Mononuclear cell (primary cell): ENCODE results near the gene CTSF. TPM values are rescaled to one million over a fixed set of nuclear protein-coding genes. Genes with fewer than 3 reads are reported as not detected.

Experiments used
- H3K27me3 ChIP-seq: 2 replicates; pipeline ENCODE4 v1.6.0; 2011; ENCODE audit warnings: low read length, control low read depth; ENCODE audit not compliant: insufficient read depth
- H3K4me1 ChIP-seq: 2 replicates; pipeline ENCODE4 v1.5.1; 2011; ENCODE audit warnings: mild to moderate bottlenecking, low read length, control low read depth; ENCODE audit not compliant: insufficient read depth
- H3K4me3 ChIP-seq: 2 replicates; pipeline ENCODE4 v1.5.1; 2011; ENCODE audit warnings: mild to moderate bottlenecking, low read length, moderate library complexity
- H3K9me3 ChIP-seq: 2 replicates; pipeline ENCODE4 v1.5.1; 2011; ENCODE audit warnings: low read depth, mild to moderate bottlenecking, control low read depth, low read length
- total RNA-seq: library from RNA; depleted of rRNA; stranded (reverse); fragments of >200 nt; gene quantifications from one replicate; pipeline ENCODE4 v1.2.3, GENCODE V29; 2012

CTSF gene
- total RNA-seq, 1 donor, result 14.5 TPM

- Histone ChIP-seq H3K4me1 (peaks cover 14% of the 10 kb centered on the region), H3K4me3 (no peak overlapping the region), H3K9me3 (no peaks in the 10 kb centered on the region), H3K27me3 (peaks cover 9% of the 10 kb centered on the region)
Observed at GRCh38 chr11:66570079-66570849, 1.9 kb upstream of the CTSF start.

- no peak overlapping the region for H3K4me3 ChIP-seq
Observed at GRCh38 chr11:66569076-66569475, 670 bp upstream of the CTSF start.

GRCh38 chr11:66567787-66568123 is 651 bp downstream of the CTSF start:
- Histone ChIP-seq H3K4me1 (peaks cover 14% of the 10 kb centered on the region), H3K27me3 (peaks cover 9% of the 10 kb centered on the region), H3K9me3 (no peaks in the 10 kb centered on the region), H3K4me3 (peak overlapping the region; percentile 45)

More at GRCh38 chr11:66569076-66569475, 670 bp upstream of the CTSF start:
- Histone ChIP-seq H3K4me1 (peaks cover 14% of the 10 kb centered on the region), H3K27me3 (peaks cover 9% of the 10 kb centered on the region), H3K9me3 (no peaks in the 10 kb centered on the region)

GRCh38 chr11:66566221-66566620 is 2.2 kb downstream of the CTSF start:
- Histone ChIP-seq H3K27me3 (peaks cover 9% of the 10 kb centered on the region), H3K4me3 (no peak overlapping the region)

GRCh38 chr11:66564984-66565383 is 3.4 kb downstream of the CTSF start:
- H3K4me3 ChIP-seq, result no peak overlapping the region

More at GRCh38 chr11:66566221-66566620, 2.2 kb downstream of the CTSF start:
- peaks cover 14% of the 10 kb centered on the region for H3K4me1 ChIP-seq
- no peaks in the 10 kb centered on the region for H3K9me3 ChIP-seq

GRCh38 chr11:66564538-66564937 is 3.9 kb downstream of the CTSF start:
- Histone ChIP-seq H3K9me3 (no peaks in the 10 kb centered on the region), H3K27me3 (peaks cover 9% of the 10 kb centered on the region), H3K4me3 (no peak overlapping the region), H3K4me1 (peaks cover 14% of the 10 kb centered on the region)

More at GRCh38 chr11:66564984-66565383, 3.4 kb downstream of the CTSF start:
- Histone ChIP-seq H3K27me3 (peaks cover 9% of the 10 kb centered on the region), H3K9me3 (no peaks in the 10 kb centered on the region), H3K4me1 (peaks cover 14% of the 10 kb centered on the region)

GRCh38 chr11:66563832-66564231 is 4.6 kb downstream of the CTSF start:
- Histone ChIP-seq H3K9me3 (no peaks in the 10 kb centered on the region), H3K4me1 (peaks cover 15% of the 10 kb centered on the region), H3K4me3 (no peak overlapping the region), H3K27me3 (peaks cover 6% of the 10 kb centered on the region)

- Histone ChIP-seq H3K9me3 (no peaks in the 10 kb centered on the region), H3K27me3 (peaks cover 6% of the 10 kb centered on the region)
Observed at GRCh38 chr11:66562907-66563583, 5.4 kb downstream of the CTSF start.

GRCh38 chr11:66562275-66562674 is 6.1 kb downstream of the CTSF start:
- H3K27me3 ChIP-seq, result no peaks in the 10 kb centered on the region
- H3K9me3 ChIP-seq, result no peaks in the 10 kb centered on the region
- H3K4me1 ChIP-seq, result peaks cover 3% of the 10 kb centered on the region
- H3K4me3 ChIP-seq, result no peak overlapping the region

More at GRCh38 chr11:66562907-66563583, 5.4 kb downstream of the CTSF start:
- H3K4me1 ChIP-seq, result peaks cover 8% of the 10 kb centered on the region
- H3K4me3 ChIP-seq, result no peak overlapping the region

GRCh38 chr11:66561975-66562248 is 6.5 kb downstream of the CTSF start:
- no peaks in the 10 kb centered on the region for H3K9me3 ChIP-seq
- H3K27me3 ChIP-seq, result no peaks in the 10 kb centered on the region
- H3K4me1 ChIP-seq, result peaks cover 3% of the 10 kb centered on the region
- H3K4me3 ChIP-seq, result no peak overlapping the region

GRCh38 chr11:66561178-66561974 is 7.0 kb downstream of the CTSF start:
- no peak overlapping the region for H3K4me3 ChIP-seq
- H3K4me1 ChIP-seq, result peaks cover 3% of the 10 kb centered on the region
- H3K9me3 ChIP-seq, result no peaks in the 10 kb centered on the region
- no peaks in the 10 kb centered on the region for H3K27me3 ChIP-seq

GRCh38 chr11:66559866-66560676 is 8.3 kb downstream of the CTSF start:
- Histone ChIP-seq H3K4me1 (peaks cover 3% of the 10 kb centered on the region), H3K9me3 (no peaks in the 10 kb centered on the region), H3K27me3 (no peaks in the 10 kb centered on the region), H3K4me3 (no peak overlapping the region)

- Histone ChIP-seq H3K4me1 (peaks cover 3% of the 10 kb centered on the region), H3K4me3 (no peak overlapping the region), H3K27me3 (no peaks in the 10 kb centered on the region), H3K9me3 (no peaks in the 10 kb centered on the region)
Observed at GRCh38 chr11:66559142-66559865, 9.1 kb downstream of the CTSF start.

- H3K27me3 ChIP-seq, result no peaks in the 10 kb centered on the region
- H3K4me1 ChIP-seq, result peaks cover 3% of the 10 kb centered on the region
- no peaks in the 10 kb centered on the region for H3K9me3 ChIP-seq
- H3K4me3 ChIP-seq, result no peak overlapping the region
Observed at GRCh38 chr11:66557733-66558326, 10.6 kb downstream of the CTSF start.
